Urinary bladder (tissue), 4 donors: ENCODE data around the gene AHNAK2. TPM values are rescaled to one million over a fixed set of nuclear protein-coding genes. Genes with fewer than 3 reads are reported as not detected.
"Not testable (repeated sequence)": the region's sequence is repeated elsewhere in the genome, so short reads cannot be mapped to it uniquely, and the experiment has no call there.

Experiments
- DNase-seq: peaks from one replicate; pipeline ENCODE4 v3.0.0-alpha.2; 2015; ENCODE audit errors: extremely low spot score
- H3K27ac ChIP-seq: one replicate; pipeline ENCODE4 v1.5.1; 2013; ENCODE audit warnings: low read depth, mild to moderate bottlenecking, moderate library complexity
- H3K36me3 ChIP-seq: one replicate; pipeline ENCODE4 v1.6.1; 2013; ENCODE audit warnings: mild to moderate bottlenecking, moderate library complexity; ENCODE audit not compliant: insufficient read depth
- H3K4me1 ChIP-seq: one replicate; pipeline ENCODE4 v1.6.1; 2013; ENCODE audit warnings: mild to moderate bottlenecking, moderate library complexity; ENCODE audit not compliant: insufficient read depth
- H3K4me3 ChIP-seq: one replicate; pipeline ENCODE4 v1.5.1; 2013; ENCODE audit warnings: low read depth, low read length
- WGBS: extraction: QIAGEN DNeasy Blood & Tissue Kit; methylation state at CpG from one replicate; pipeline ENCODE4 v1.1.7; 2013; 5-methylcytosine and 5-hydroxymethylcytosine counted together
- polyA plus RNA-seq: library from polyadenylated mRNA; stranded (reverse); fragments of 200-250 nt; gene quantifications from one replicate; pipeline ENCODE4 v1.2.3, GENCODE V29; 2013
- total RNA-seq: library from RNA; depleted of rRNA; stranded (reverse); fragments of >200 nt; gene quantifications from one replicate; pipeline ENCODE4 v1.2.3, GENCODE V29; 2014
- donor health status: healthy with polysubstance abuse.
- donor health status: healthy.

AHNAK2 gene
- total and polyA plus RNA-seq, 2 donors = 14.5 to 43.2 TPM

GRCh38 chr14:104892531-104893434 is 85.4 kb downstream of the AHNAK2 start:
- H3K36me3 ChIP-seq = no peaks in the 10 kb centered on the region
- no peak overlapping the region for H3K4me3 ChIP-seq
- WGBS = 69% methylated on average over 31 of the region's 31 CpGs
- no peak overlapping the region for H3K27ac ChIP-seq
- no peak for DNase-seq
- H3K4me1 ChIP-seq = no peaks in the 10 kb centered on the region

- H3K36me3 ChIP-seq = no peaks in the 10 kb centered on the region
- H3K4me3 ChIP-seq = no peak overlapping the region
- no peak for DNase-seq
- no peaks in the 10 kb centered on the region for H3K4me1 ChIP-seq
- no peak overlapping the region for H3K27ac ChIP-seq
- 79% methylated on average over 13 of the region's 13 CpGs for WGBS
These were observed 86.3 kb downstream of the AHNAK2 start for GRCh38 chr14:104891664-104892530.

GRCh38 chr14:104891121-104891551 is 87.0 kb downstream of the AHNAK2 start:
- H3K27ac ChIP-seq = no peak overlapping the region
- no peak for DNase-seq
- no peaks in the 10 kb centered on the region for H3K4me1 ChIP-seq
- WGBS = 96% methylated on average over 4 of the region's 4 CpGs
- H3K4me3 ChIP-seq = no peak overlapping the region
- no peaks in the 10 kb centered on the region for H3K36me3 ChIP-seq

GRCh38 chr14:104890292-104890691 is 87.9 kb downstream of the AHNAK2 start:
- not testable (repeated sequence) for H3K4me1 ChIP-seq, H3K4me3 ChIP-seq, H3K27ac ChIP-seq, DNase-seq, H3K36me3 ChIP-seq

GRCh38 chr14:104889375-104889757 is 88.8 kb downstream of the AHNAK2 start:
- H3K27ac ChIP-seq = no peak overlapping the region
- DNase-seq = no peak
- no peaks in the 10 kb centered on the region for H3K4me1 ChIP-seq
- WGBS = 87% methylated on average over 23 of the region's 23 CpGs
- no peak overlapping the region for H3K4me3 ChIP-seq
- H3K36me3 ChIP-seq = no peaks in the 10 kb centered on the region

GRCh38 chr14:104888489-104889374 is 89.4 kb downstream of the AHNAK2 start:
- 92% methylated on average over 26 of the region's 26 CpGs for WGBS
- DNase-seq = no peak

GRCh38 chr14:104887623-104888488 is 90.3 kb downstream of the AHNAK2 start:
- H3K4me3 ChIP-seq = no peak overlapping the region
- no peak overlapping the region for H3K27ac ChIP-seq
- no peak for DNase-seq
- no peaks in the 10 kb centered on the region for H3K36me3 ChIP-seq
- 94% methylated on average over 33 of the region's 33 CpGs for WGBS
- H3K4me1 ChIP-seq = no peaks in the 10 kb centered on the region

More at GRCh38 chr14:104888489-104889374, 89.4 kb downstream of the AHNAK2 start:
- Histone ChIP-seq H3K4me3 (no peak overlapping the region), H3K36me3 (no peaks in the 10 kb centered on the region), H3K27ac (no peak overlapping the region), H3K4me1 (no peaks in the 10 kb centered on the region)

Other genes with a start within 250 kb of the AHNAK2 start
- gene SIVA1, start 225.2 kb downstream of the AHNAK2 start, total RNA-seq = 39.9 TPM
- 280 TPM for gene SIVA1, start 225.2 kb downstream of the AHNAK2 start, polyA plus RNA-seq
- gene AKT1, start 182.6 kb downstream of the AHNAK2 start, total RNA-seq = 70.3 TPM
- 162 TPM for gene AKT1, start 182.6 kb downstream of the AHNAK2 start, polyA plus RNA-seq
- 3.5 TPM for gene ZBTB42, start 177.3 kb downstream of the AHNAK2 start, total RNA-seq
- 6.3 TPM for gene ZBTB42, start 177.3 kb downstream of the AHNAK2 start, polyA plus RNA-seq
- 4.9 TPM for gene CEP170B, start 113.1 kb downstream of the AHNAK2 start, total RNA-seq
- gene CEP170B, start 113.1 kb downstream of the AHNAK2 start, polyA plus RNA-seq = 19.2 TPM
- 6.8 TPM for gene PLD4, start 53.5 kb downstream of the AHNAK2 start, total RNA-seq
- gene PLD4, start 53.5 kb downstream of the AHNAK2 start, polyA plus RNA-seq = 0.42 TPM
- gene CLBA1, start 7.4 kb upstream of the AHNAK2 start, total RNA-seq = 4.7 TPM
- 10.1 TPM for gene CLBA1, start 7.4 kb upstream of the AHNAK2 start, polyA plus RNA-seq
- gene CDCA4, start 42.7 kb upstream of the AHNAK2 start, total RNA-seq = 20.4 TPM
- 9.4 TPM for gene CDCA4, start 42.7 kb upstream of the AHNAK2 start, polyA plus RNA-seq
- gene GPR132, start 87.1 kb upstream of the AHNAK2 start, total RNA-seq = 1.7 TPM
- gene GPR132, start 87.1 kb upstream of the AHNAK2 start, polyA plus RNA-seq = 1.3 TPM
- 11.2 TPM for gene JAG2, start 190.4 kb upstream of the AHNAK2 start, total RNA-seq
- 22.4 TPM for gene JAG2, start 190.4 kb upstream of the AHNAK2 start, polyA plus RNA-seq
- 7.3 TPM for gene NUDT14, start 202.9 kb upstream of the AHNAK2 start, total RNA-seq
- gene NUDT14, start 202.9 kb upstream of the AHNAK2 start, polyA plus RNA-seq = 11.6 TPM